Stimulated activated CD8-positive, alpha-beta memory T cell treated with anti-CD3 and anti-CD28 coated beads, Interleukin-12 subunit alpha, Interleukin-12 subunit beta, amount 100 ng/mL, for 24 hours (primary cell): Measurements from ENCODE around the gene STARD8.
"Not testable (repeated sequence)": the region's sequence is repeated elsewhere in the genome, so short reads cannot be mapped to it uniquely, and the experiment has no call there.

ENCODE experiments used
- DNase-seq: peaks from one replicate; pipeline ENCODE4 v3.0.0-alpha.2; 2020; ENCODE audit errors: extremely low read depth

The STARD8 gene

DNA sequence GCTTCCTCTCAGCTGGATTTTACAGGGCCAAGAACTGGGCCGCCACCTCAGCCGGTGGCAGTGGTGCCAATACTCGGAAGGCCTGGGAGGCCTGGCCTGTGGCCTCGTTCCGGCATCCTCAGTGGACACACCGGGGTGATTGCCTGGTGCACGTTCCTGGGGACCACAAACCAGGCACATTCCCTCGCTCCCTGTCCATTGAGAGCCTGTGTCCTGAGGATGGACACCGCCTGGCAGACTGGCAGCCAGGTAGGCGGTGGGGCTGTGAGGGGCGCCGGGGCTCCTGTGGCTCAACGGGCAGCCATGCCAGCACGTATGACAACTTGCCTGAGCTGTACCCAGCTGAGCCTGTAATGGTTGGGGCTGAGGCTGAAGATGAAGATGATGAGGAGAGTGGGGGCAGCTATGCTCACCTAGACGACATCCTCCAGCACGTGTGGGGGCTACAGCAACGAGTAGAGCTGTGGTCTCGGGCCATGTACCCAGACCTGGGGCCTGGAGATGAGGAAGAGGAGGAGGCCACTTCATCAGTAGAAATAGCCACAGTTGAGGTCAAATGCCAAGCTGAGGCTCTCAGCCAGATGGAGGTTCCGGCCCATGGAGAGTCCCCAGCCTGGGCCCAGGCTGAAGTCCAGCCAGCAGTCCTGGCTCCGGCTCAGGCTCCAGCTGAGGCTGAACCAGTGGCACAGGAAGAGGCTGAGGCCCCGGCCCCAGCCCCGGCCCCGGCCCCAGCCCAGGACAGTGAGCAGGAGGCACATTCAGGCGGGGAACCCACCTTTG, 70.4 kb downstream of the STARD8 start:
- DNase-seq, result no peak

DNA sequence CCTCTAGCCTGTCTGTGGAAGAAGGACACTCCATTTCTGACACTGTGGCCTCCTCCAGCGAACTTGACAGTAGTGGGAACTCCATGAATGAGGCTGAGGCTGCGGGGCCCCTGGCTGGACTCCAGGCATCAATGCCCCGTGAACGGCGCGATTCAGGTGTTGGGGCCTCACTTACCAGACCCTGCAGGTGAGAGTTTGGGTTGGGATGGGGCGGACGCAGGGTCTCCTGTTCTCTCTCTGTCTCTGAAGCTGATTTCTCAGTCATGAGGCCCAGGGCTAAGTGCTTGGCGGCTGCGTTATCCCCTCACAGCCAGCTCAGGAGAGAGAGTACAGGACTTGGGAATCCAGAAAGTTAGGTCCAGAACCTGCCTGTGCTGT, 71.0 kb downstream of the STARD8 start:
- no peak for DNase-seq

DNA sequence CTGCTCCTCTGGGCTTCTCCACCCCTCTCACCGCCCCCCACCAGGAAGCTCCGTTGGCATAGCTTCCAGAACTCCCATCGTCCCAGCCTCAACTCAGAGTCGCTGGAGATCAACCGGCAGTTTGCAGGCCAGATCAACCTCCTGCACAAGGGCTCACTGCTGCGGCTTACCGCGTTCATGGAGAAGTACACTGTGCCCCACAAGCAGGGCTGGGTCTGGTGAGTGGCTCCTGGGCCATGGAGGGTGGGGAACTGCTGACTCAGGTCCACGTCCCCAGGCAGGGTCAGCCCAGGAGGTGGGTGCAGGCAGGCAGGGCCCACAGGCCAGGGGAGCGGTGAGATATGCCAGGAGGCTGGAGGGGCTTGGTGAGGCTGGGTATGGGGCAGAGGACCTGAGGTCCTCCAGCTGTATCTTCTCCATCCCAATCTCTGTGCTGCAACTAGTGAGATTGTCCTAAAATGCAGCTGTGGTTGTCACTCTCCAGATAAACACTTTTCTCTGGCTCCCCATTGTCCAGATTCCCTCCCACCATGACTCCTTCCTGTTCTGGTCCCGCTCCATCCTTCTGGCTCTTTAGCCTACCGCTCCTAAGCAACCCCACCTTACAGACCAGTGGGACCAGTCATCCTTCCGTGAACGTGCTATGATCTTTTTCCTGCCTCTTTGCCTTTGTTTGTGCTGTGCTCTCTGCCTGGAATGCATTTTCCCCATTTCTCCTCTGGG, 71.9 kb downstream of the STARD8 start:
- no peak for DNase-seq

DNA sequence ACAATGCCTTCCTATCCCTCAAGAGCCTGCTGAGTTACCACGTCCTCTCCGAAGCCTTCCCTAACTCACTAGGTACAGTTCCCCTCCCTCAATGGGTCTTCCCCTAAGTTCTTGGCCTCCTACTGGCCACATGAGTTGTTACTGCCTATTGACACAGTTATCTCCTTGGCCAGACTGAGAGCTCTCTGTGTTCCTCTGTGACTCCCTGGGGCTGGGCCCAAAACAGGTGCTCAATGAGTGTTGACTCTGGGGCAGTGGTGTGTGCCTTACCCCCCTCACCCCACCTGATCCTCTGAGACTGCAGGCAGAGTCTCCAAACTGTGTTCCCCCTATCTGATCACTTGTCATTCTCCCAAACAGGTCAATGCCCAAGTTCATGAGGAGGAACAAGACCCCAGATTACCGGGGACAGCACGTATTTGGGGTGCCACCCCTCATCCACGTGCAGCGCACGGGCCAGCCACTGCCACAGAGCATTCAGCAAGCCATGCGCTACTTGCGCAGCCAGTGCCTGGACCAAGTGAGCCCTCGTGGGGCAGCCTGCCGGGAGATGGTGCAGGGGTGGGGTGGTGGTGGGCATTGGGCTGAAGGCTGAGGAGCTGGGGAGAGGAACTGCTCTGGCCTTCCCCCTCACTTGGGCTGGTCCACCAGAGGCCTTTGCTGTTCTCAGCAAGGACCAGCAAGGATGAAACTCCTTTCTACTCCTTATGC, 72.6 kb downstream of the STARD8 start:
- DNase-seq, result no peak

DNA sequence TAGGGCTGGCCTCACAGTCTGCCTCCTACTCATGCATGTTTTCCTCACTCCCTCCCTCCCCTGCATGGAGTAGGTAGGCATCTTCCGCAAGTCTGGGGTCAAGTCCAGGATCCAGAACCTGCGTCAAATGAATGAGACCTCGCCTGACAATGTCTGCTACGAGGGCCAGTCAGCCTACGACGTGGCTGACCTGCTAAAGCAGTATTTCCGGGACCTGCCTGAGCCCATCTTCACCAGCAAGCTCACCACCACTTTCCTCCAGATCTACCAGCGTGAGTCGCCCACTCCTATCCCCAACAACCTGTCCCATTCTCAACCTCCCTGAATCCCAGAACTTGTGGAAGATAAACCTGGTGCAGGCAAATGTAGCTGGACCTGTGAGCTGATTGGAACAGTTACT, 73.4 kb downstream of the STARD8 start:
- DNase-seq, result no peak

DNA sequence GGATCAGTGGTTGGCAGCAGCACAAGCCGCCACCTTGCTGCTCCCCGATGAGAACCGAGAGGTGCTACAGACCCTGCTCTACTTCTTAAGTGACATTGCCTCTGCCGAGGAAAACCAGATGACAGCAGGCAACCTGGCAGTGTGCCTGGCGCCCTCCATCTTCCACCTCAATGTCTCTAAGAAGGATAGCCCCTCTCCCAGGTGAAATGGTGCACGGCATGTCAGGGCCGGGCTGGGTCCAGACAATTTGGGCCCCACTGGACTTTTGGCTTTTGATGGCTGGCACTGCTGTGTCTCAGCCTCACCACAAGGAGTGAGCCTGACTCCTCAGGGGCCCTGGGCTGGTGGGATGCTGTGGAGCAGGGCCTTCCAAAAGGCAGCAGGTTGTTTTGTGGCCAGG, 74.1 kb downstream of the STARD8 start:
- no peak for DNase-seq

DNA sequence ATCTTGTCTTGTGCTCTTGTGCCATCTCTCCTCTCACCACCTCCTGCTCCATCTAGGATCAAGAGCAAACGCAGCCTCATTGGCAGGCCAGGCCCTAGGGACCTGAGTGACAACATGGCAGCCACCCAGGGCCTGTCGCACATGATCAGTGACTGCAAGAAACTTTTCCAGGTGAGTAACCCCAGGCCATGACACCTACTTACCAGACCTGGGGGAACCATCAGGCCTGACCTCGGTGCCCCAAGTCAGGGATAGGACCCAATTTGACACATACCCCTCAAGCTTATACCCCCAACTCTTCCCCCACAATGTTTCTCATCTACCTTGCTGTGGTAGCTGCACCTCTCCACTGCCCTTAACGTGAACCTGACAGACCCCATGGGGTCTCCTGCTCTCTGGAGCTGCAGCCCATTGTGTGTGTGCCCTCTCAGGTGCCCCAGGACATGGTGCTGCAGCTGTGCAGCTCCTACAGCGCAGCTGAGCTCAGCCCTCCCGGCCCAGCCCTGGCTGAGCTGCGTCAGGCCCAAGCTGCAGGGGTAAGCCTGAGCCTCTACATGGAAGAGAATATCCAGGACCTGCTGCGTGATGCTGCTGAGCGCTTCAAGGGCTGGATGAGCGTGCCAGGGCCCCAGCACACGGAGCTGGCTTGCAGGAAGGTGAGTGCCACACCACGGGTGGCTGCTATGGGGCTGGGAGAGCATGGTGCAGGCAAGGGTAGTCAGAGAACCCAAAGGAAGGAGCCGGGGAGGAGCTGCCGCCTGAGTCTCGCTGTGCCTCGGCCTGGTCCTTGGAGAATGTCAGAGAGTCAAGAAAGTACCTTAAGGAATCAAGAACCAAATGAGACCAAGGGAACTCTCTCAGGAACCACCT, 74.8 kb downstream of the STARD8 start:
- DNase-seq, result no peak

DNA sequence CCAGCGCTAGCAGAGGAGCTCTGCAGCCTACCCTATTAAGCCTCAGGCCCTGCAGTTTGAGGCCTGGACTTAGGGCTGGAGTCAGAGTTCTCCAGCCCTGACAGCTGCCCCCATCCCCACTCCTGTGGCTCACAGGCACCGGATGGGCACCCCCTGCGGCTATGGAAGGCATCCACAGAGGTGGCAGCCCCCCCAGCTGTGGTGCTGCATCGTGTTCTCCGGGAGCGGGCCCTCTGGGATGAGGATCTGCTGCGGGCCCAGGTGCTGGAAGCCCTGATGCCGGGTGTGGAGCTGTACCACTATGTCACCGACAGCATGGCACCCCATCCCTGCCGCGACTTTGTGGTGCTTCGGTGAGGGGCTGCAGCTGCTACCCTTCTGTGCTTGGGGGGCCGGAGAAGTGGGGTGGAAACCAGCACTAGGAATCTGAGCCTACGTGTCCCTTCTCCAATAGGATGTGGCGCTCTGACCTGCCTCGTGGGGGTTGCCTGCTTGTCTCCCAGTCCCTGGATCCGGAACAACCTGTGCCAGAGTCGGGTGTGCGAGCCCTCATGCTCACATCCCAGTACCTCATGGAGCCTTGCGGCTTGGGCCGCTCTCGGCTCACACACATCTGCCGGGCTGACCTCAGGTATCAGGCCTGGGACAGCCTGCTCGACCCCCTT, 76.2 kb downstream of the STARD8 start:
- DNase-seq, result no peak

DNA sequence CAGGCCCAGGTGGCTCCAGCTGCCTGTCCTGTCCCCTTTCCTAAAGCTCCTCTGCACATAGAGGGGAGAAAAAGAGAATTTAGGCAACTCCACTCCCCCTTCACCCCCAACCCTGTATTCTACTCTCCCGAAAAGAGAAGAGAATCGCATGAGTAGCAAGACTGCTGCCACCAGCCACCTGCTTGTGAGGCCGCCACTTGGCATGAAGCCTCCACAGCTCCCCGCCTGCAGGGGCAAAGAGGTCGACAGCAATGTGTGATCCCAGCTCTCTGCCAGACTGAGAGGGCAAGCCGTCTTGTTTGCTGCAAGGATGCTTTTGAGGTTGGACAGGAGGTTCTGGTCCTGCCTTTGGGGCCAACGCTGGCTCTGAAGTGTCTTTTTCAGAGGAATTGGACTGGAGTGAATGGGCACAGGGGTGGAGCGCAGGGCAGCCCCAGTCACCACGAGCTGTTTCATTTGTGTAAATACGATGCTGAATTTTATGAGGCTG, 77.1 kb downstream of the STARD8 start:
- no peak for DNase-seq

DNA sequence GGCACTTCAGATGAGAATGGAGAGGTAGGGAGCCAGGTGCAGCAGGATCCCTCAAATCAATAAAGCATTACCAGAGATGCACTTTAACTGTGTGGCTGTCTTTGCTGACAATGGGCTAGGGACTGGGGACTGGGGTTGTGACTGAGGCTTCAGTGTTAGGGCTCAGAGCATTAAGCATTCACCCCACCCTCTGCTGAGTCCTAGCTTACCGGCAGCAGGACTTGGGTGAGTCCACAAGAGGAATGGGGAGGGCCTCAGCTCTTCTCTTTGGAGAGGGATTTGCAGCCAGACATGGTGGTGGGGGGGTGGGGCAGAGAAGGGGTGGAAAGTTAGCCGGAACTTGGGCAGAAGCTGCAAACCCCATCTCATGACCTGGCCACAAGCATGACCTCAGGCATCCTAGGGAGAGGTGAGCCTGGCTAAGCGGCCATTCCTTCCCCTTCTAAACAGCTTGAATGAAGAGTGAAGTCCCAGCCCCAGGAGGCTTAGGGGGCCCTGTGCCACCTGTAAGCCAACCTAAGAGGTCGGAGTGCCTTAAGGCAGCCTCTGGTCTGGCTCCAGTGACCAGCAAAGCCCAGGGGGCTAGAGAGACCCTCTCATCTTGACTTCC, 78.4 kb downstream of the STARD8 start:
- DNase-seq, result no peak

DNA sequence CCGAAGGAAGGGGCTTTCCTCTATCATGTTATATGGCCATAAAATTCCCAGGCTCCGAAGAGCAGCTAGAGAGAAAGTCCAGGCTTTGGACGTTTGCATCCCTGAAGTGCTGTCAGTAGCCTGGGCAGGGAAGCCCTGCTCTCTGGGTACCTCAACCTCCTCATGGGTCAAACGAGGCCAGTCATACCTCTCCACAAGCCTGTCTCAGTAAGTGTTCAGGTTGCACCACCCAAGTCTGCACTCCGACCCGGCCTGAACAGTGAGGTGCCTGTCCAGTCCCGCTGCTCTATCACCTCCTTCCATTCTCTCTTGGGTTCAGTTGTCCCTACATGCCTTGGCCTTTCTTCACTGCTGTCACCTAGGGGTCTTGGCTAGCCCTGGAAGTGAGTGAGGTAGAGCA, 78.9 kb downstream of the STARD8 start:
- no peak for DNase-seq

DNA sequence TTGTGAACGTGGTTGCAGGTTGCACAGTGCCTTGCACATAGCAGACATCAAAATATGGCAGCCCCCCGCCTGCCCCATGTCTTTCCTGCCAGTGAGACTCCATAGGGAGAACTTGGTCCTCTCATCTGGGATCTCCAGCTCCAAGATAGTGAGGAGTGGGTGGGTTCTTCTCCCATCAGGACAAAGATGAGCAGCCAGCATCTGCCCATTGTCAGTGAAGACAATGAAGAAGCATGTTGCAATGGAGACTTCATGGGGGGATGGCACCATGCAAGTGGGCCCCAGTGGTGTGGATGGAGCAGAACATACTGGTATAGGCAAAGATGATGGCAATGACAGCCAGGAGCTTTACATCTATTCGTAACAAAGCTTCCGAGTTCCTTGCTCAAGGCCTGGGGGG, 80.2 kb downstream of the STARD8 start:
- no peak for DNase-seq

DNA sequence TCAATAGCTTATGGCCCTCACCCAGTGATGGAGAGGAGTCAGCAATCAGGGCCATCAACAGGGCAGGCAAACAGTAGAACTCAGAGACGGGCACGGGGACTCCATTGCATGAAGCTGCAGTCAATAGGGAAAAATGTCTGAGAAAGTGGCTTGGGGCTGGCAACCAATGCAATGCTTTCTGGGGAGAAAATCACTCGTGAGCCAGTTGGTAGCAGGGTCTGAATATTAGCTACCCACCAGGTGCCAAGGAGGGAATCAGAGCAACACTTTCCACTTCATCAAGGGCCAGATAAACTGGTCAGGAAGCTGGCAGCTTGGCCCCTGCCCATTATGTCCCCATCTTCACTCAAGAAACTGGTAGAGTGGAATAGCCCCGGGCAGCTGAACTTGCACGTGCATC, 80.7 kb downstream of the STARD8 start:
- no peak for DNase-seq

DNA sequence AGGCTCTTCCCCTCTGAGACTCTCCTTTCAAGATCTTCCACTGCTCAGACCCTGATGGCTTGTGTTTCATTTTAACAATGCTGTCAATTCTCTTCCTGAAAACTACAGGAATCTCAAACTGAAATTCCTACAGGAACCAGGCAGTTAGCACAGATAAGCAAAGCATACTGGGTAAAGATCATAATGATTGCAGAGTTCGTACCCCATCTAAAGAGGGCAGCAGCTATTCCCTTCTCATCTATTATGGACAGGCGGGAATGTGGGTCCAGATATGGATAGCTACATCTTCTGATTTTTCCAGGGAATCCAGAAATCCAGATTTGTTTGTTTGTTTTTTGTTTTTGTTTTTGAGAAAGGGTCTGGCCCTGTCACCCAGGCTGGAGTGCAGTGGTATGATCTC, 83.8 kb downstream of the STARD8 start:
- no peak for DNase-seq

DNA sequence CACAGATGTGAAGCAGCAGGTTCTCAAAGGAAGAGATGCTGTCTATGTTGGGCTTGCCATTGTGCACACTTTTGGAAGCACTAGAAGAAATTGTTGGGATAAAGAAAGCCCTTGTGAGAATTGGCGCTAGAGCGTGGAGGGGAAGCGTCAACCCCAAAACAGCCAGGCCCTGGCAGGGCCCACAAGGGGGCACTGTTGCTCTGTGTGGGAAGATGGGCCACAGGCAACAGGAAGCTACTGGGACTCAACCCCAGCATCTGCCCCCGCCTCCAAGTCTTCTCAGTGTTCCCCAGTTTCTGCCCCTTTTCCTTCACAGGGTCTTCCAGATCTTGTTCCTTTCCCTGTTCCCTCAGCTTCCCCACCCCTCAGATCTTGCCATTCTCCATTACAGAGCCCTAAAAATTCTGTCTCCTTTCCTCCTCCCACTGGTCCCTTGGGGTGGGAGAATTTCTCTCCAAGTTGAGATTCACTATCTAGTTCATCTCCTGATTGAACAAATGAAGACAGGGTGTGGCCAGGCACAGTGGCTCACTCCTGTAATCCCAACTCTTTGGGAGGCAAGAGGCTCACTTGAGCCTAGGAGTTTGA, 85.5 kb downstream of the STARD8 start:
- no peak for DNase-seq

DNA sequence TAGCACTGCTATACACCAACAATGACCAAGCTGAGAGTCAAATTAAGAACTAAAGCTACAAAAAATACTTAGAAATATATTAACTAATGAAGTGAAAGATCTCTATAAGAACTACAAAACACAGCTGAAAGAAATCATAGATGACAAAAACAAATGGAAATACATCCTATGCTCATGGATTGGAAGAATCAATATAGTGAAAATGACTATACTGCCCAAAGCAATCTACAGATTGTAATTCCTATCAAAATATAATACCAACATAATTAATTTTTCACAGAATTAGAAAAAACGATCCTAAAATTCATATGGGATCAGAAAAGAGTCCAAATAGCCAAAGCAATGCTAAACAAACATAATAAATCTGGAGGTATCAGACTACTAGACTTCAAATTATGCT, 87.8 kb downstream of the STARD8 start:
- no peak for DNase-seq

DNA sequence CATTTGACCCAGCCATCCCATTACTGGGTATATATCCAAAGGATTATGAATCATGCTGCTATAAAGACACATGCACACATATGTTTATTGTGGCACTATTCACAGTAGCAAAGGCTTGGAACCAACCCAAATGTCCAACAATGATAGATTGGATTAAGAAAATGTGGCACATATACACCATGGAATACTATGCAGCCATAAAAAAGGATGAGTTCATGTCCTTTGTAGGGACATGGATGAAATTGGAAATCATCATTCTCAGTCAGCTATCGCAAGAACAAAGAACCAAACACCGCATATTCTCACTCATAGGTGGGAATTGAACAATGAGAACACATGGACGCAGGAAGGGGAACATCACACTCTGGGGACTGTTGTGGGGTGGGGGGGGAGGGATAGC, 94.4 kb downstream of the STARD8 start:
- DNase-seq, result not testable (repeated sequence)

DNA sequence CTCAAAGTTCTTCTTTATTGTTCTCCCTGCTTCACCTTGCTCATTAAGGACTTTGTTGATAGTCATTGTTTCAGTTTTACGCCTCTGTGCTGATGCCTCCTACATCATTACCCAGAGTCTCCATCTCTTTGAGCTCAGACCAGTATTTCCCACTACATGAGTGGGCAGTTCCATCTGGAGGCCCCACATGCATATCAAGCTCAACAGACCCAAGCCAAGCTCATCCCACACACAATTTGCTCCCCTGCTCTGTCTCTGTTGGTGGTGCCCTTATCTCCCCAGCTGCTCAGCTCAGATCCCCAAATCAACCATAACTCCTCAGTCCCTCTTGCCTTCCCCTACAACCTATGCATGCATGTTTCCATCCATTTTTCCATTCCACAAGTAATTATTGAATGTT, 96.3 kb downstream of the STARD8 start:
- no peak for DNase-seq

DNA sequence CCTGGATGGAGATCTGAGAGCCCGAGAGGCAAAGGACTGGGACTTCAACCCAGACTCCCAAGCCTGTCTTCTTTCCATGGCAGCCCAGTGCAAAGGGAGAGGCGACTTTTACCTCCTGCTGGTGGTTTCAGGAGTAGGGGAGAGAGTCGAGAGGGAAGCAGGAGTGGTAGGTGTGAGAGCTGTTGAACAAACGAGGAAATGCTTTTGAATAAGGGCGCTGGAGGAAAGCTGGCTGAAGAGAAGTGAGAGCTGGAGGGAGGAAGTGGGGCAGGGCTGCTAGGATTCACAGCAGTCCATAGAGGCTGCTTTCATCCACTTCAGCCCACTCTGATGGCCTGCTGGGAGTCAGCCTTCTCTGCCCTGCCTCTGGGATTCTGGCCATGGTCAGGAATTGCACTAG, 99.5 kb downstream of the STARD8 start:
- DNase-seq, result no peak

DNA sequence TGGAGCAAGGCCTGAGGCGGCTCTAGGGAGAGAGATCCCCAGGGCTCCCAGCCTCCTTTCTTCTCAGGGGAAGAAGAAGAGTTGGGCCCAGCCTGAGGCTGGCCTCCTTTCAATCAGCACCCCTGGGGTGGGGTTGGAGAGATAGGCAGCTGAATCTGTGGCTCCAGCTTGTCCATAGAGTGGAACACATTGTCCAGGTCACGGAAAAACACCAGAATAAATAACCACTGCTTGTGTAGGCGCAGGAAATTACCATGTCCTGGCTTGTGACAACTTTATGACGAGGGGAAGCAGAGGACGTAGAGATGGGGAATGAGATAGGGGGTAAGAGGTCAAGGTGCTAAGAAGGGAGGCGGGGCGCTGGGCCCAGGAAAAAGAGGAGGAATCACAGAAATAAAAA, 100.6 kb downstream of the STARD8 start:
- DNase-seq, result no peak
